Stimulated activated naive CD4-positive, alpha-beta T cell (primary cell): Measurements from ENCODE around the gene UNC80.

ENCODE experiments used
- DNase-seq, 6 experiments: peaks; one replicate each; lab custom pipeline; 2025; lab: John Stamatoyannopoulos, UW

The UNC80 gene

GRCh38 chr2:210028178-210028577 lies 256.5 kb downstream of the UNC80 start:
- no peak for DNase-seq

- DNase-seq = no peak
Observed at GRCh38 chr2:210034087-210034683, 262.6 kb downstream of the UNC80 start.

- DNase-seq = no peak
Observed at GRCh38 chr2:210035679-210036078, 264.0 kb downstream of the UNC80 start.

DNA sequence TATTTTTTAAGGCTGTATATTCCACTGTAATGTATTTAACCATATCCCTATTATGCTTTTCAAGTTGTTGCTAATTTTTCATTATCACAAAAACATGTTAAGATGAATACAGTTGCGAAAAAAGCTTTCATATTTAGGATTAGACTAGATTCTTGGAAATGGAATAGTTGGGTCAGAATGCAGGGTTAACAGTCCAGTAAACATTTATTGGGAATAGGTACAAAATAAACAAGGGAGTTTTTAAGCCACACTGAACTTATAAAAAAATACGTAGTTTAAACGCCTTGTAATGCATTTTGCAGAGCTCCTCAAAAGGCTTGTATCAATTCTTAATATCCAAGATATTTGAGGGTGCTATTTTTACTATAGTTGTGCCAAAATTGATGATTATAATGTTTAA lies 266.4 kb downstream of the UNC80 start:
- DNase-seq = no peak

GRCh38 chr2:210046851-210047500 lies 275.3 kb downstream of the UNC80 start:
- DNase-seq = no peak
